B cell (primary cell): ENCODE results near the gene NTM.

ENCODE experiments used
- CTCF ChIP-seq: fragments of 200-600 bp; IDR thresholded peaks from one replicate; pipeline ENCODE4 v1.8.0; 2022; ENCODE audit warnings: antibody characterized with exemption, mild to moderate bottlenecking
- EZH2 ChIP-seq: IDR thresholded peaks from 2 replicates; pipeline ENCODE4 v1.6.1; 2012; ENCODE audit warnings: borderline replicate concordance, low read depth, mild to moderate bottlenecking, moderate library complexity, low read length; ENCODE audit not compliant: insufficient read depth, poor library complexity, severe bottlenecking

- TF ChIP-seq CTCF: no peak
- TF ChIP-seq EZH2: no peak
Observed at GRCh38 chr11:132251061-132251460, 880.6 kb downstream of the NTM start.
